Retina (tissue), 1 donor: ENCODE data around the gene CAPZB.

Experiments
- DNase-seq: peaks from one replicate; pipeline ENCODE4 v3.0.0-alpha.2; 2016

The CAPZB gene

DNA sequence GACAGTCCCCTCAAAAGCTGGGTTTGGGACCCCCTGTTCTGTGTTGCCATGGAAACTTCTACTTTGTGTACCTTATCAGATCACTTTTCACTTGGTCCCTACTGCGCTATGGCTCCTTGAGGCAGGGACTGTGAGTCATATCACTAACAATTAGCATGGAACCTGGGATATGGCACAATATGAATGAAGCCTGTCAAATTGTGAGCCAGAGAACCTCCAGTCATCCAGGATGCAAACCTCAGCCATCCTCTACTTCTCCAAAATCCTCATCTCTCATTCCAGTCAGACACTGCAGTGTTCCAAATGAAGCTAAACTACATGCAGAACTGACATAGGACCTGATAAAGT is 11.2 kb upstream of the CAPZB start:
- DNase-seq: no peak

DNA sequence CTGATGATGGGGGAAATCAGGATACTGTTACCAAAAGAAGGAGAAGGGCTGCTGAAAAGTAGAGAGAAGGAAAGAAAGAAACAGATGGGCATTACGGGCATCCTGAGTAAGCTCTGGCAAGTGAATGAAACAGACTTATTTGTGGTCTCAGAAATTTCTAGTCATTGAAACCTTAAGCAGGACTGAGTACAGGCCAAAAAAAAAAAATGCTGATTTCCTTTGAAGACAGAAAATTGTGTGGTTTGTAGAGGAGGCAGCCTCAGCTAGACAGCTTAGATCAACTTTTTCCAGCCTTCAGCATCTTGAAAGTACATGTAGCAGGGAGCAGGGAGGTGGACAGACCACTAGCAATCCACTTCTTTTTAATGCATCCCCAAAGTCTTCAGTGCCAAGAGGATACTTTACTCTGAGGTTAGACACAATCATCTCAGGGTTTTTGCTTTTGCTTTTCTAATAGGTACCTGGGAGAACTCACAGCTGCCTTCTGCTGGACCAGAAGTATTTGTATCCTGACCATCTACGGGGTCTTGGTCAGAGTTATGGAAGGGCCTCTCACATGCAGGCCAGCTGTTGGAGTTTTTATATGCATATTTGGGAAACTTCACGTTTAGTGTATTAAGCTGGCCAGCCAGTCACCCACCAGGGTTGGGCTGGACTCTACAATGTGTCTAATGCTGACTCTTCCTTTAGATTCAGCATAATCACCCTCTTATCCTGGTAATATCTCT is 10.6 kb upstream of the CAPZB start:
- no peak for DNase-seq

DNA sequence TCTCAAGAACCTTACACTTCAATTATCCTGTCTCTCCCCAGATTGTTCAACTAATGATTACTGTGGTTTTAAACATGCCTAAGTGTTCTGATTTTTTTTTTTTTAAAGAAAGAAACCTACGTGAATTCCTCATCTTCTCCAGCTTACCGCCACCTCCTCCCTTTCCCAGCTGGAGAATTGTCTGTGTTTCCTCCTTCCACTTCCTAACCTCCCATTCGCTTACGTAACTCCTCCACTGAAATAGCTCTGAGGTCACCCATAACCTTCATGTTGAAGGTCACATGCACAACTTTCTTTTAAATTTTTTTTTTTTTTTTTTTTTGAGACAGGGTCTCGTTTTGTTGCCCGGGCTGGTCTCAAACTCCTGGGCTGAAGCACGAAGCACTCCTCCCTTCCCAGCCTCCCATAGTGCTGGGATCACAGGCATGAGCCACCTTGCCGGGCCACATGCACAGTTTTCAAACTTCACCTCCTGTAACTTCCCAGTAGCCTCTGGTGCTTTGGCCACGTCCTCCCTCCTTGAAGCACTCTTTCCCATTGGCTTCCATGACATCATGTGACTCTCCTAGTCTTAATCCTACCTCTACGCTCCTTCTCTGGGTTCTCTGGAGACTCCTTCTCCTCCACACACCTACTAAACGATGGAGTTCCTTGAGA is 9.8 kb upstream of the CAPZB start:
- no peak for DNase-seq

DNA sequence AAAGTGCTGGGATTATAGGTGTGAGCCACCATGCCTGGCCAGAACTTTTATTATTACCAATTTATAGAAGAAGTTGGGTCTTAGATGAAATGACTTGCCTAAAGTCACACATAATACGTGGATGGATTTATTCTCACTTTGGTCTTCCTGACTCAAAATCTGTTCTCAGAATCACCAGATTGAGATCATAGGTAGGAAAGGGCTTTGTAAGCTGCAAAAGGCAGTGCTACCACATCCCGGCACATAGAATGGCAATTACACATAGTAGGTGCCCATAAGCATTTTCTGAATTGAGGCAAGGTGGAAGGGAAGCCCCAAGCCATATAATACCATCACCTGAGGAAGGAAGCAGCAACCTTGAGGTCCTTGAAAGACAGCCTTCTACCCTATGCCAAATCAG is 8.2 kb upstream of the CAPZB start:
- DNase-seq: no peak

DNA sequence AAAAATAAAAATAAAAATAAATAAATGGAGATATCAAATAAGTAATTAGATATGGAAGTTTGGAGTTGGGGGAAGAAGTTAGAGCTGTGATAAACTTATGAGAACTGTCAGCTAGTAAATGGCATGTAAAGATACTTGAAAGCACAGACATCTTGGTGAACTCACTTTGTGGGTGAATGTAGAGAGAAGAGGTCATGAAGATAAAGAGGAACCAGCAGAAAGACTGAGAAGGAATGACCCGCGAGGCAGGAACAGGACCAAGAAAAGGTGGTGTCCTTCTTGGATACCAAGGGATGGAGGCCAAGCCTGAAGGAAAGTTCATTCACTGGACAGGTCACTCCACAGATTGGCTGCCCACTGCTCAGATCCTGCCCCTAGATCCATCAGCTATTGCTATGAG is 4.7 kb upstream of the CAPZB start:
- DNase-seq: no peak

DNA sequence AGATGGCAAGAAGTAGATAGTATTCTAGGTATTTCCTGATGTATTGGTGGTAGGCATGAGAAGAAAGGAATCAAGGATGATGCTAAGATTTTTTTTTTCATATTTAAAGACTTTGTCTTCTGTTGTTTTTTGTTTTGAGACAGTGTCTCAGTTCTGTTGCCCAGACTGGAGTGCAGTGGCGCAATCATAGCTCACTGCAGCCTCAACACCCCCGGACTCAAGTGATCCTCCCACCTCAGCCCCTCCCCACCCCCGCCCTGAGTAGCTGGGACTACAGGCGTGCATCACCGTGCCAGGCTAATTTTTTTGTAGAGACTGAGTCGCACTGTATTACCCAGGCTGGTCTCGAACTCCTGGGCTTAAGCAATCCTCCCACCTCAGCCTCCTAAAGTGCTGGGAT is 2.8 kb upstream of the CAPZB start:
- DNase-seq: no peak

DNA sequence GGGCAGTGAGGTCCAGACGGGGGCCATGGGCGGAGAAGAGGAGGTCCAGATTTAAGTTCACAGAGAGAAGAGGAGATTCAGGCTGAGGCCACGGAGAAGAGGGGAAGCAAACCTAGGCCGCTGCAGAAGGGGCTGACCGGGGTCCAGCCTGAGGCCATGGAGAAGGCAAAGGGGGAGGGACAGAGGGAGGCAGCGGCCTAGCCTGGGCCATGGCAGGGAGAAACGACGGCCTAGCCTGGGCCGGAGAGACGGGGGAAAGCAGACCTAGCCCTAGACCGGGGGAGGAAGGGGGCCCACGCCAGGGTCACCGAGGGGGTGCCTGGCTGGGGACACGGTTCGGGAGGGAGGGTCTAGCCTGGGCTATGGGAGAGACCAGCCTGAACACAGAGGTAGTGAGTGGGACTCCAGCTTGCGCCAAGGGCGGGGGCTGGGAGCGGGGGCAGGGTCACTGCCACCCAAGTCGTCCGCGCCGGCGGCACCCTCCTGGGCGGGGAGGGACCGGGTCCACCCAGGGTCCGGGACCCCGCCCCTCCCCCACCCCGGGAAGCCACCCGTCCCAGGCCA is 459 bp downstream of the CAPZB start:
- DNase-seq: peak; percentile 65

DNA sequence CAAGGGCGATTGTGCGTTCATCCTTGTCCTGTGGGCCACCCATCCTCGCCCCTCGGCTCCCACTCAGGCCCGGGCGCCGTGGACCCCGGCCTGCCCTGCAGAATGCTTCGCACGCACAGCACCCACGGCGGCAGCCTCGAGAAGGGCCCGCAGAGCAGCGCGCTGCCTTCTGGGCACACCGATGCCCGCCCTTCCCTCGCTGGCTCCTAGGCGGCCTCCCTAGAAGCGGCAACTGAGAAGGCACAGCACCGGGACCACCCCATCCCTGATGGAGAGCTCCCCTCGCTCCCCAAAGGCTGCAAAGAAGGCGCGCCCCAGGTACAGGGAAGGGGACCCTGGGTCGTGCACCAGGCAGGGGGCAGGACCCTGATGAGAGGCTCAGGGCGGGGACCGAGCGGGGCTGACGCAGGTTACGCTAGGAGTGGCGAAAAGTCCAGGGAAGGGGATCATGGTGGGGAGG is 971 bp downstream of the CAPZB start:
- DNase-seq: peak; percentile 51

DNA sequence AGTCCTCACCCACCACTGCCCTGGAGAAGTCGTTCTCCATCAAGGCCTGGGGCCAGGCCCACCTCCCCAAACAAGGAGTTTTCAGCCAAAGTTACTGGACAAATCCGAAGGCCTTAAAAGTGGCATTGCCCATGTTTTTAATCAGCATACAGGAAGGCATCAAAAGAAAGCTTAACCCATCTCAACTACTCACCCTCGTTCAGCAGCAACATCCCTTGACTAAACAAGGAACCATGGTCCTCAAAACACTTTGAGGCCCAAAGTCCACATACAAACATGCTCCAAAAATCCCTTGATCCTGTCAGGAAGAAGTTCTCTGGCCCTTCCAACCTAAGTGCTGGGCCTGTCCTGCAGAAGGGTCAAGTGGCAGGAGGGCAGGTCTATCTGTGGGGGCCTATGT is 1.6 kb downstream of the CAPZB start:
- no peak for DNase-seq

DNA sequence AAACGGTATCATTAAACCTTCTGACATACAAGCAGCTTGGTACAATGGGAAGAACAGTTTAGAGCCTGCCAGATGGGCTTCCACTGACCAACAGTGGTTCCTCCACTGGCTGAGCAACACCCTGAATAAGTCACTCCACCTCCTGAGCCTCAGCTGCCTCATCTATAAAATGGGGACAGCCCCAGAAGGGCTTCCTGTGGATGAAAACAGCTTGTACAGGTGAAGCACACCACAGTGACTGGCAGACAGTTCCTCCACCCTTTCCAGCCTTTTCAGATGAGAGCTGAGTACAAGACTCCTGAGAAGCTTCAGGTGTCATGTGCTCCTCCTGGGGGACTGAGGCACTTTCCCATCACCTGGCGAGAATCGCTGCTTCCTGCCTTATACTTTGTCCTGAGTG is 2.1 kb downstream of the CAPZB start:
- no peak for DNase-seq

DNA sequence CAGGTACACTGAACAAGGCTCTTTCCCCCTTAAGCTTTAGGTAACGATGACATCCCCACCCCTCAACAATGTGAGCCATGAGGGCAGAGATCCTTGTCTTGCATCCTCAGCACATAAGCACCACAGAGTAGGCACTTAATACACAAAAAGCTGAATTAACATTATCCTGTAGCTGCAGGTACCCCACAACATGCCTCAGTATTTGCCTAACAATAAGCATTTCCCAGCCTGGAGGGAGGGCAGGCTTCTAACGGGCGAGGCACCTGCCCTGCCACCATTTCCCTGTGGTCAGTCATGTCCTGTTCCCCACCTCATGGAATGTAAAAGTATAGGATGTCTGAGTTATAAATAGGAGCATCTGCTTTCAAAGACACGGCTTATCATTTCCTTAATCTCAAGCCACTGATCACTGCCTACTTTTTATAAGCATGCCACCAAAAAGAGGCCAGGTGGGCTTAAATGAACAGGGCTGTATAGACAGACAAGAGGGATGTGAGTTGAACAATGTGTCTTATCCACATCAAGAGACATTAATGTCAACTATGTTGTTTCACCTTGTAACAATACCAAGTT is 3.4 kb downstream of the CAPZB start:
- DNase-seq: no peak

DNA sequence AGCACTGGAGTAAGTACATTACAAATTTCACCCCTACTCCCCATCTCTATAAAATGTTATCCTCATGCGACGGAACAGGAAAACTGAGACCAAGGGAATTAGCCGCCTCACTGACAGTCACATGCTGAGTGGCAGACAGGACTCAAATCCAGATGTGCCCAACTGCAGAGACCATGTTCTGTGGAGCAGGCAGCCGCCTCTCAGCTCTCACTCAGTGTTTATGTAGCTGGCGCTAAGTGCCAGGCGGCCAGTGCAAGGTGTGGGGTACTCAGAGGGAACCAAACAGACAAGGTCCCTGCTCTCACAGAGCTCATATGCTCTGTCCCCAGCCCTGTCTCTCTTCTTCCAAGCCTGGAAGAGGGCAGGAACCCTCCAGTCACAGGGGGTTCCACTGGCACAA is 5.1 kb downstream of the CAPZB start:
- no peak for DNase-seq

DNA sequence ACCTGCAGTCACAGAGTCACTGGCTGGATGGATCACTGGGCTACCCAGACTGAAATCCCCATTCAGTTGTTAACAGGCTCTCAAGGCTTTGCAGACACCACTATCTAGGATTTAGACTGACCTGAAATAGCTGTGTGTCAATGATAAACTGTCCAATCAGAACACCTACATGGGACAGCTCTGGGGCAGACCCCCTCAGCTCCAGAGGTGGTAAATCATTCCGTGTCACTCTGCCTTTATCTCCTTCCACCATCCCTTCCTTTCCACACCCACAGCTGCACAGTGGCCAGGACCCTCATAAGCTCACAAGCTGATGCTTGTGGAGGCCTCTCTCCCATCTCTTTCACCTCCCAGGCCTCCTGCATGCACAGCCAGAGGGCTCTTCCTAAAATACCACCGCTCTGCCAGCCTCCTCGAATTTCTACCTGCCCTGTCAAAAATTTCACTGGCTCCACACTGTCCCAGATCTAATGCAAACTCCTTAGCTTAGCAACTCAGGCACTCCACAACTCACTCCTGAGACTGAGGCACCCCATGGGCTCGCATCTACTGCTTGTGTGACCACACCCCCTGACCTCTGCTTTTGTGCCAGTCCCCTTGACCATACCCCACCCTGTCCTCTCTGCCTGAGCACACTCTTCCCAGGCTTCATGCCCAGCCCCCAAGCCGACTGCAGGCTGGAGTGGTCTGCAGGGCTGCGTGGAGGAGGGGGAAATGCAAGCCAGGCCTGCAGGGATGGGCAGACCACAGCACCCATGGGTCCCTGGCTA is 5.8 kb downstream of the CAPZB start:
- DNase-seq: no peak

DNA sequence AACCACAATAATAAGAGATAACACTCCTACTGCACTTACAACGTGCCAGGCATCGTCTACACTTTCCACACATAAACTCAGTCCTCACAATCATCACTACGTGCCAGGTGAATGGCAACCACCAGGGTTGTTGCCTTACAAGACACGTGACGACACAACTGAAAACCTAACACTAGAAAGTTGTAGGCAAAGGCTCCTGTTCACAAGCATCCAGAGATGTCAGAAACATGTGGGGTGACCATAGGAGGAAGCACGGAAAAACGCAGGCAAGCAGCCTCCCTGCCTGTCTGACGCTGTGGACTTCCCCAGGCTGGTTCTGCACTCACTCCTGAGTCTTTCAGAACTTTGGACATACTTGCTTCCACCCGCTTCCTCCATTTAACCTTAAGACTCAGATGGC is 7.0 kb downstream of the CAPZB start:
- DNase-seq: no peak

DNA sequence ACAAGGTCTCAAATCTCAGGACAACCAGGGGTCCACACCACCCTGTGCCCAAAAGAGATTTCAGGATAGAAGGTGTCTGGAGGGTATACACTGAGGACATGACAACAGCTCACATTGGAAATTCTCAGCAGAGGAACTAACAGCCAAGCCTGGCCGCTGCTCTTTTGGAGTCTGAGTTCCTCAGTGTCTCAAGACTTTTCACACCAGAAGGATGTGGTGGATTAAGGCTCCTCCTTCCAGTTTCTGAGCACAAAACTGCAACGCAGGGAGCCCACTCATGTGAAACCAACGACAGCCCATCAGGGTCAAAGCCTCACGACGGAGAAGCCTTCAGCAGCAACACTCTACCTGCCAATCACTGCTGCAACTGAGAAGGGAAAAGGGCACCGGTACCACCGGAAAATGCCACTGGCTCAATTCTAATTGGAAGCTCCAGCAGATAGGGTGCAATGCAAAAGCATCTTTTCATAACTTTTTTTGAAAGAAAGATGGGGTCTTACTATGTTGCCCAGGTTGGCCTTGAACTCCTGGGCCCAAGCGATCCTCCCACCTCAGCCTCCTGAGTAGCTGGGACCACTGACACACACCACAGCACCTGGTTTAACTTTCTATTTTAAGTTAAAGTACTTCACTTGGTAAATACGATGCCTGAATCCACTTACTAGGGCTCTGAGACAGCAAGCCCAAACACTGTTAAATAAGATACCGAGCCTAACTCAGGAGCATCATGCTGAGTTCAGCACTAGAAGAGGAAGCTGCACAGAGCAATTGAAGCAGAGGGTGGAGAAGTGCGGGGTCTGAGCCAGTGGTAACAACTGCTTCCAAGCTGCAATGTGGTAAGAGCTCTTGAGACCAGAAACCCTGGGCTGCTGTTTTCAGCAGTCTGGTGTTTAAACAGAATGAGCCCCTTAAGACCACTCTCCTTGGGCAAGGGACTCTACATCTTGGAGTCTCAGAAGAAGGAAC is 7.8 kb downstream of the CAPZB start:
- DNase-seq: no peak

DNA sequence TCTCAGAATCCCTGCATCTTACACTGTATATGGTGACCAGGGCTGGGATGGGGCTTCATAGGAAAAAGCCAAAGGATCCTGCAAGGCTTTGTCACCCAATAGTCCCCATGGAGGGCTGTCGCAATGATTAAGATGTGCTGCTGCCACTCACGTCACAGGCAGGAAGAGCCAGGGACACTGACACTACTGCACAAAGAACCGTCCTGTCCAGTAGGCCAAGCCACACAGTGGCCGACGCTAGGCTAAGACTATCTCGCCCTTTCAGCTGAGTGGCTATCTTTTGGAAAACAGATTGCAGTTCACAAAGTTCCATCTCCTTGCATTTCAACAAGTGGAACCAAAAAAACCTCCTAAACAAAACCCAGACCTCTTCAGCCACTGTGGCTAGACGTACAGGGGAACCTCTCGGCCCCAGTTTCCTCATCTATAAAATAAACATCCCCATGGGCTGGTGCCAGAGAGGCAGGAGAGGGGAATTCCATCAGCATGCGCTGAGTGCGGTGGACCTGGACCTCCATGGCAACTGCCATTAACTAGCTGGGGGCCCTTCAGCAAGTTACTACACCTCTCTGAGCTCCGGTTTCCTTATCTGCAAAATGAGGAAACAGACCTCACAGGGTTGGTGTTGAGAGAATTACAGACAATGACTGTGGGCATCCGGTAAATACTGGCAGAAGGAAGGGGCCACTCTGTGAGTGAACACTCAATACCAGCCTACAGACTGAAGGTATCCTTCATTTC is 8.7 kb downstream of the CAPZB start:
- DNase-seq: no peak

DNA sequence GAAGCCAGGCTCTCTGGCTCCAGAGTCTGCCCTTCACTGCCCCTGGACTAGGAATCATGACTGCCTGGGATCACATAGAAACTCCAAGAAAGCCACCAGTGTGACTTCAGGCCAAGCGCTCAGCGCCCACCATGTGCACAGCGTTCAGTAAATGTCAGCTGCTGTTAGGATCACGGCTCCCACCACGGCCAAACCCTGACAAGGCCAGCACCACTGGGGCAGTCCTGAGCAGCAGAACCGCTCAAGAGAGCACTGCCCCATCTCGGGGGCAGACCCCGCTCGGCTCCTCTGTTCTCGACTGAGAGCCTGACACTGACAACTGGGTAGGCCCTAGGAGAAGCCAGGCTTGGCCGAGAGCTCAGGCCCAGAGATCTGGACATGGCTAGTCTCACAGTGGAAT is 10.0 kb downstream of the CAPZB start:
- peak; percentile 79 for DNase-seq

DNA sequence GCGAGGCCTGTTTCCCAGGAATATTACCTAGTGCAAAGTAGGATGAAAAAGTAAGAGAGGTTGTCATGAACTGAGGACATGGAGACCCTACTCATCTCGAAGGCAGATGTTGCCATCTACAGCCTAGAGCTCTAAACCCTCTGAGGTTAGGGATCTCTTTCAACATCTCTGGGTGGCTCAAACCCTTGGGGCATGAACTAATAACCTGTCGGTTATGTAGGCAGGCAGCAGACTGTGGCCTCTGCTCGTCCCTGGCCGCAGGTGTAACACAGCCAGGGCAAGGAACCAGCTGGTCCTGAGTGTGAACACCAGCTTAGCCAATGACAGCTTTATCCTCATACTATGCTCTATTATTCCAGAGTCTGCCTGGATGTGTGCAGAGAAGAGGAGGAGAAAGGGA is 13.2 kb downstream of the CAPZB start:
- no peak for DNase-seq

DNA sequence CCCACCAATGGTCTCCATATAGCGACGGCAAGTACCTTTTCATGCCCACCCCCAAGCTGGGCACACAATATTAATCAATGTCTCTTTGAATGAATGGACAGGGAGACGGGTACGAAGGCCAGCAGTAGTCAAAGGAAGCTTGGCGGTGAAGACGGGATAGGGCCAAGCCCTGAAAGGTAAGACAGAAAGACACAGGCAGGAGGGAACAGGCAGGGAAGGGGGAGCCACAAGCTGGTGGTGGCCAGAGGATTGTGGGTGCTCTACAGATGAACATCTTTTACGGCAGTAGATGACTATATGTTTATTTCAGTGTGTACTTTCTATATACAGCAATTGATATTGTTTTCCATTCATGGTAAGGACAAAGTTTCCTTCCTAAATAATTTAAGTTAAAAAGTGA is 16.3 kb downstream of the CAPZB start:
- DNase-seq: no peak

DNA sequence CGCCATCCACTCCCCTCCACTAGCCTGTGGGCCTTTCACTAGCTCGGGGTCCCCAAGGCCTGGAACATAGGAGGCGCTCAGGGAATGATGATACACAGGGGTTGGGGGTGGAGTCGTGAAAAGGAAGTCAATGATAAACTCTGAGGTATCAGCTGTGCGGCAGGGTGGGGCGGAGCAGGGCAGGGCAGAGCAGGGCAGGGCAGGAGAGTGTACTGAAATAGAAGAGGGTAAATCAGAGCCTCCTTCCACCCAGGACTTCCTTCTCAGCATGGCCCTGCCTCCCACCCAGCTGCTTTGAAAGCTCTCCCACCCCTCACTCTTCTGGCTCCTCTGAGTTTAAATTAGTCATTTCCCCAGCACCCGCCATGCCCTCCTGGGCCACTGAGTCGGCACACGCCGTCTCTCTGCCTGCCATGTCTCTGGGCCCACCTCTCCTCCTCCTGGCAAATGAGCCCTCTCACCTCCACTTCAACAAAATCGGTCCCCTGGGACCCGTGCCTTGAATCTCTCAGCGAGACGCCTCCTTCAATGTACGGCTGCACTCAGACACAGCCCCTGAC is 16.9 kb downstream of the CAPZB start:
- no peak for DNase-seq
